ENCODE data around the gene CRYGB. TPM values are rescaled to one million over a fixed set of nuclear protein-coding genes. Genes with fewer than 3 reads are reported as not detected.

The CRYGB gene
- polyA plus RNA-seq, 3 donors = not detected

DNA sequence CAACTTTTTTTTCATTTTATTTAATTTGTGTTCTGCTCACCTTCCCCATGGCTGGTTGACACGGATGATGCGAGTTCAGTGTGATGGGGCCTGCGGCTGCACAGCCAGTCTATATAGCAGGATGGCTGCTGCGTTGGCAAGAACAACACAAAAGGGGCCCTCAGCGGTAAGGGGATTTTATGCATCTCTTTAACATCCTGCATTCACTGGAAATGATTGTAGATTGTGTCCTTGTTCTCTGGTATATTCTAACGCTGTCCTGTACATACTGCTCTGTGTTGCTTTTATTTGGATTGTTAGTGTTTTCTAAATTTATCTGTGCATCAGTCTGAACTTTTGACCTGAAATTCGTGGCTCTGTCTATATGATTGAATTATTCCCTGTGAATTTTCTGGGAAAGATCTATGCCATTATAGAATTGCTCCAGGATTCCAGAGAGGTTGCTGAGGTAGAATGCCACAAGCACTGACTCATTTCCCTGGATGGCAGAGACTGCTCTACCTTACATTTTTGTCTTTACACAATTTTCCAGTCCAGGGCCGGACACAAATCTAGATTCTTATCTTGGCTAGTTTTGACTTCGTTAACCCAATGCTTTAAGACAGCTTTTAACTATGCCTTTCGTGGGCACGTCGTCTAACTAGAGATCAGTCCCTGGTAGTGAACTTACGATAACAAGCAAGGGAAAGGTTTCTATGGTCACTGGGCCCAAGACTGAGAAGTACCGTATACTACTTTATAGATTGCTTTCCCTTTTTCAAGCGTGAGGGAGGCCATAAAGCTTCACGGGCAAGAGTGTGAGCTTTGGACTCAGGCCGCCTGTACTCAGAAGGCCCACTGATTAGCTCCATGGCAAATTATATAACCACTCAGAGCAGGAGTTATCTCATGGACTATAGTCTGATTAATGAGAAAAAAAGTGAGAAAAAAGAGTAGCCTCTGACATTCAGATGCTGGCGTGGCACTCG is 15.9 kb downstream of the CRYGB start, which contains the start of gene CRYGC:
Gene CRYGC, minus strand, starts transcription at position 85 of the 968 bp plus-strand sequence. Its CDS starts 36 bp downstream, at position 49.
- 94% methylated on average over 9 of the region's 19 CpGs for WGBS (ENCODE audit: insufficient coverage)
- H3K36me3 Mint-ChIP-seq = peaks cover 0 to 1% of the 10 kb centered on the region in 2 donors
- TF ChIP-seq CTCF (IDR thresholded peaks at IDR 0.05) = no peak

GRCh38 chr2:208128136-208128535 is 17.8 kb downstream of the CRYGB start:
- Histone ChIP-seq H3K36me3 (replicated peaks in 1 of 2; ENCODE audit: control insufficient read depth in 1 of 2, insufficient read depth in 2 of 2, low read length in 2 of 2) (no peaks in the 10 kb centered on the region), H3K27ac (ENCODE audit: low read depth in 1 of 2, low read length in 2 of 2) (no peak overlapping the region), H3K9ac (ENCODE audit: insufficient read depth, low read length, poor library complexity, severe bottlenecking) (no peak overlapping the region), H3K4me3 (replicated peaks in 1 of 3; ENCODE audit: low read depth in 2 of 3, low read length in 3 of 3) (no peak overlapping the region), H3K4me1 (ENCODE audit: control insufficient read depth in 1 of 2, insufficient read depth in 2 of 2, low read length in 2 of 2) (peaks cover 4 to 11% of the 10 kb centered on the region in 2 donors), H2AFZ (ENCODE audit: insufficient read depth, low read depth, low read length, poor library complexity, severe bottlenecking) (no peak overlapping the region), H4K20me1 (ENCODE audit: insufficient read depth, low read length) (no peaks in the 10 kb centered on the region), H3K9me3 (replicated peaks in 1 of 2; ENCODE audit: control insufficient read depth in 1 of 2, insufficient read depth in 1 of 2, low read length in 2 of 2) (no peaks in the 10 kb centered on the region), H3K79me2 (ENCODE audit: insufficient read depth, low read length) (no peaks in the 10 kb centered on the region), H3K4me2 (replicated peaks; ENCODE audit: extremely low read depth, low read length, poor library complexity, severe bottlenecking) (no peak overlapping the region), H3K27me3 (ENCODE audit: control insufficient read depth in 2 of 2, insufficient read depth in 2 of 2, low read length in 2 of 2) (peaks cover 2 to 3% of the 10 kb centered on the region in 2 donors)
- Mint-ChIP-seq H3K27ac (no peak overlapping the region), H3K9me3 (peaks cover 0 to 1% (median 0%) of the 10 kb centered on the region in 7 donors), H3K27me3 (ENCODE audit: low read depth in 3 of 3) (peaks cover 4 to 18% (median 15%) of the 10 kb centered on the region in 3 donors), H3K36me3 (peaks cover 0 to 1% of the 10 kb centered on the region in 2 donors), H3K4me3 (no peak overlapping the region), H3K4me1 (peaks cover 19% of the 10 kb centered on the region)
- intact Hi-C loops (cut with micrococcal nuclease) = no loop called here
- DNase-seq = no peak
- WGBS (ENCODE audit: insufficient coverage) = 96% methylated on average over 10 of the region's 12 CpGs
- no peak for TF ChIP-seq CTCF (IDR thresholded peaks at IDR 0.05)

More for the DNA sequence above, 15.9 kb downstream of the CRYGB start, which contains the start of gene CRYGC:
- Histone ChIP-seq H3K36me3 (replicated peaks in 1 of 2; ENCODE audit: control insufficient read depth in 1 of 2, insufficient read depth in 2 of 2, low read length in 2 of 2) (no peaks in the 10 kb centered on the region), H3K27me3 (ENCODE audit: control insufficient read depth in 2 of 2, insufficient read depth in 2 of 2, low read length in 2 of 2) (no peaks in the 10 kb centered on the region), H3K79me2 (ENCODE audit: insufficient read depth, low read length) (no peaks in the 10 kb centered on the region), H4K20me1 (ENCODE audit: insufficient read depth, low read length) (no peaks in the 10 kb centered on the region), H3K9me3 (replicated peaks in 1 of 2; ENCODE audit: control insufficient read depth in 1 of 2, insufficient read depth in 1 of 2, low read length in 2 of 2) (no peaks in the 10 kb centered on the region), H3K4me1 (ENCODE audit: control insufficient read depth in 1 of 2, insufficient read depth in 2 of 2, low read length in 2 of 2) (peaks cover 3 to 5% of the 10 kb centered on the region in 2 donors), H3K9ac (ENCODE audit: insufficient read depth, low read length, poor library complexity, severe bottlenecking) (no peak within 1 kb of the TSS), H3K27ac (ENCODE audit: low read depth in 1 of 2, low read length in 2 of 2) (no peak within 1 kb of the TSS), H3K4me2 (replicated peaks; ENCODE audit: extremely low read depth, low read length, poor library complexity, severe bottlenecking) (no peak within 1 kb of the TSS), H2AFZ (ENCODE audit: insufficient read depth, low read depth, low read length, poor library complexity, severe bottlenecking) (no peak within 1 kb of the TSS), H3K4me3 (replicated peaks in 1 of 3; ENCODE audit: low read depth in 2 of 3, low read length in 3 of 3) (no peak within 1 kb of the TSS)
- peaks cover 8% of the 10 kb centered on the region for H3K4me1 Mint-ChIP-seq
- H3K9me3 Mint-ChIP-seq = peaks cover 0 to 6% (median 0%) of the 10 kb centered on the region in 7 donors
- intact Hi-C loops (cut with micrococcal nuclease) = no loop called here
- peaks cover 3 to 5% (median 4%) of the 10 kb centered on the region in 3 donors for H3K27me3 Mint-ChIP-seq (ENCODE audit: low read depth in 3 of 3)
- no peak within 1 kb of the TSS for H3K4me3 Mint-ChIP-seq
- DNase-seq = no peak
- H3K27ac Mint-ChIP-seq = peak within 1 kb of the TSS in 1 of 7 donors; percentile 30

Measured in CD14-positive monocyte (primary cell).